GM12878 (cell line): Measurements from ENCODE around the gene C14orf119. TPM values are rescaled to one million over a fixed set of nuclear protein-coding genes. Genes with fewer than 3 reads are reported as not detected.

Source experiments
- BCL11A ChIP-seq: IDR thresholded peaks from 2 replicates; pipeline ENCODE4 v1.6.1; 2011; ENCODE audit warnings: low read depth, low read length
- BCL3 ChIP-seq: IDR thresholded peaks from 2 replicates; pipeline ENCODE4 v1.6.1; 2011; ENCODE audit warnings: borderline replicate concordance, low read depth, mild to moderate bottlenecking, moderate library complexity, low read length; ENCODE audit not compliant: insufficient read depth, poor library complexity, severe bottlenecking
- FOXM1 ChIP-seq: IDR thresholded peaks from 2 replicates; pipeline ENCODE4 v1.6.1; 2012; ENCODE audit warnings: low read depth, mild to moderate bottlenecking, inconsistent platforms, low read length, moderate library complexity
- GATAD2B ChIP-seq: fragments of 450-650 bp; conservative IDR thresholded peaks from 2 replicates; pipeline ENCODE4 v1.6.1; 2017; ENCODE audit warnings: low read depth, mild to moderate bottlenecking, moderate library complexity
- HDAC6 ChIP-seq: fragments of 200-600 bp; sonication (generic); IDR thresholded peaks from one replicate; pipeline ENCODE4 v1.8.0; 2017; ENCODE audit warnings: antibody characterized with exemption; ENCODE audit not compliant: unreplicated experiment
- MEF2B ChIP-seq: fragments of 450-650 bp; IDR thresholded peaks from 2 replicates; pipeline ENCODE4 v1.6.1; 2018; ENCODE audit warnings: mild to moderate bottlenecking, moderate library complexity; ENCODE audit not compliant: partially characterized antibody, poor library complexity, severe bottlenecking
- PBX3 ChIP-seq: IDR thresholded peaks from 2 replicates; pipeline ENCODE4 v1.6.1; 2011; ENCODE audit warnings: mild to moderate bottlenecking, low read depth, low read length, moderate library complexity; ENCODE audit not compliant: insufficient replicate concordance
- PKNOX1 ChIP-seq: fragments of 450-650 bp; IDR thresholded peaks from 2 replicates; pipeline ENCODE4 v1.6.1; 2016; ENCODE audit warnings: mild to moderate bottlenecking
- SKIL ChIP-seq: fragments of 450-650 bp; IDR thresholded peaks from 2 replicates; pipeline ENCODE4 v1.6.1; 2017; ENCODE audit warnings: mild to moderate bottlenecking, low read depth, inconsistent platforms; ENCODE audit not compliant: poor library complexity, severe bottlenecking
- SREBF1 ChIP-seq: IDR thresholded peaks from 2 replicates; pipeline ENCODE4 v1.6.1; 2012; ENCODE audit warnings: mild to moderate bottlenecking, low read length
- SUPT20H ChIP-seq: IDR thresholded peaks from 2 replicates; pipeline ENCODE4 v1.6.1; 2011; ENCODE audit warnings: low read depth, mild to moderate bottlenecking, low read length, moderate library complexity, borderline replicate concordance; ENCODE audit not compliant: control insufficient read depth
- ZBED1 ChIP-seq: IDR thresholded peaks from 2 replicates; pipeline ENCODE4 v1.6.1; 2016; ENCODE audit warnings: borderline replicate concordance
- ZNF207 ChIP-seq: fragments of 450-650 bp; IDR thresholded peaks from 2 replicates; pipeline ENCODE4 v1.6.1; 2014; ENCODE audit warnings: antibody characterized with exemption, mild to moderate bottlenecking, borderline replicate concordance
- polyA plus RNA-seq, 11 experiments: library from polyadenylated mRNA; depleted of rRNA in 4 of 11; unstranded in 6 of 11; stranded (reverse) in 5 of 11; fragments of >200 nt; fragmentation: Nextera tagmentation in 4 of 11; fragmentation: Illumina TruSeq in 1 of 11; extraction: Ambion mirVana in 4 of 11; extraction: Trizol in 1 of 11; gene quantifications; 1 replicate in 1 of 11; 2 replicates in 10 of 11; pipeline versions ENCODE4 v1.2.1 to v1.2.3, GENCODE V29; 2011 to 2016; ENCODE audit warnings: inconsistent platforms in 2 of 11, missing spikeins in 2 of 11, low read depth in 1 of 11
- total RNA-seq, 4 experiments: library from RNA; depleted of rRNA in 3 of 4; stranded (reverse); fragments of >200 nt in 3 of 4; fragmentation: Illumina TruSeq in 1 of 4; extraction: Trizol in 1 of 4; gene quantifications; 2 replicates each; pipeline versions ENCODE4 v1.2.1 to v1.2.3, GENCODE V29; 2013 to 2021

The C14orf119 gene
- total and polyA plus RNA-seq, 10 of the 15 experiments (the other 5 are each of a cell fraction or from before 2014, with no cell fraction given), result 32.3 to 228 (median 57.6) TPM

GRCh38 chr14:23051141-23052057 is 43.9 kb upstream of the C14orf119 start (continued):
- TF ChIP-seq SKIL (no peak), MEF2B (no peak), BCL3 (no peak), ZNF207 (no peak), ZBED1 (no peak), SUPT20H (no peak), GATAD2B (no peak), PBX3 (no peak), BCL11A (no peak), PKNOX1 (no peak), FOXM1 (no peak), HDAC6 (no peak), SREBF1 (no peak)
